SK-N-SH (cell line): ENCODE data around the gene MAB21L1. TPM values are rescaled to one million over a fixed set of nuclear protein-coding genes. Genes with fewer than 3 reads are reported as not detected.

ENCODE experiments used
- CTCF ChIA-PET: fragments of 300-600, 350-600 bp; formaldehyde crosslinking; extraction: SDS; loops from one replicate; lab custom pipeline; 2021; lab: Yijun Ruan, JAX
- POLR2A ChIA-PET: fragments of 350-600 bp; sonication (Branson Sonifier 250); formaldehyde crosslinking; extraction: SDS; loops from one replicate; lab custom pipeline; 2020; ENCODE audit warnings: antibody characterized with exemption, inconsistent platforms; lab: Yijun Ruan, JAX
- DNase-seq: peaks from one replicate; pipeline ENCODE4 v3.0.0; 2012
- H2AFZ ChIP-seq: fragments of 200-600 bp; sonication (generic); 2 replicates; pipeline ENCODE4 v1.8.1; 2016; ENCODE audit warnings: antibody characterized with exemption, mild to moderate bottlenecking, low read depth
- H3F3A ChIP-seq: fragments of 200-600 bp; sonication (generic); replicated peaks from 2 replicates; pipeline ENCODE3; 2016; ENCODE audit warnings: antibody characterized with exemption, mild to moderate bottlenecking; ENCODE audit not compliant: insufficient read depth
- H3K27ac ChIP-seq, 2 experiments: fragments of 200-500 bp in 1 of 2; fragments of 200-600 bp in 1 of 2; sonication (Bioruptor generic) in 1 of 2; sonication (generic), shearing (Covaris generic) in 1 of 2; 2 replicates each; pipeline versions ENCODE4 v1.5.1 to v1.6.1; 2014 to 2016; ENCODE audit warnings: low read depth in 2 of 2, inconsistent platforms in 1 of 2, low read length in 1 of 2, mild to moderate bottlenecking in 1 of 2, mixed read lengths in 1 of 2
- H3K27me3 ChIP-seq: fragments of 200-600 bp; sonication (generic), shearing (Covaris generic); 2 replicates; pipeline ENCODE4 v1.6.1; 2016; ENCODE audit warnings: mixed run types; ENCODE audit not compliant: insufficient read depth
- H3K36me3 ChIP-seq, 2 experiments: fragments of 200-500 bp in 1 of 2; fragments of 200-600 bp in 1 of 2; sonication (Bioruptor generic) in 1 of 2; sonication (generic) in 1 of 2; replicated peaks in 1 of 2; 2 replicates each; pipeline versions ENCODE3 to v1.5.1; 2014 to 2016; ENCODE audit warnings: low read length in 1 of 2, mild to moderate bottlenecking in 1 of 2; ENCODE audit not compliant: insufficient read depth in 2 of 2, control insufficient read depth in 1 of 2
- H3K4me1 ChIP-seq, 2 experiments: fragments of 200-500 bp in 1 of 2; fragments of 200-600 bp in 1 of 2; sonication (Bioruptor generic) in 1 of 2; sonication (generic), shearing (Covaris generic) in 1 of 2; 2 replicates each; pipeline versions ENCODE4 v1.5.1 to v1.6.1; 2014 to 2016; ENCODE audit warnings: low read depth in 1 of 2, low read length in 1 of 2, mixed run types in 1 of 2; ENCODE audit not compliant: insufficient read depth in 2 of 2, control insufficient read depth in 1 of 2
- H3K4me2 ChIP-seq: fragments of 200-600 bp; sonication (generic), shearing (Covaris generic); 2 replicates; pipeline ENCODE4 v1.6.1; 2017; ENCODE audit warnings: mixed run types
- H3K4me3 ChIP-seq, 2 experiments: fragments of 200-500 bp in 1 of 2; fragments of 200-600 bp in 1 of 2; sonication (Bioruptor generic) in 1 of 2; sonication (generic), shearing (Covaris generic) in 1 of 2; 2 replicates each; pipeline versions ENCODE4 v1.5.1 to v1.8.1; 2014 to 2016; ENCODE audit warnings: low read depth in 2 of 2, inconsistent platforms in 1 of 2, low read length in 1 of 2, mild to moderate bottlenecking in 1 of 2, mixed read lengths in 1 of 2, moderate library complexity in 1 of 2
- H3K79me2 ChIP-seq: fragments of 200-600 bp; sonication (generic); 2 replicates; pipeline ENCODE4 v1.8.1; 2017; ENCODE audit warnings: mild to moderate bottlenecking; ENCODE audit not compliant: insufficient read depth
- H3K9ac ChIP-seq: fragments of 200-600 bp; sonication (generic); 2 replicates; pipeline ENCODE4 v1.6.1; 2017; ENCODE audit warnings: mixed run types
- H3K9me2 ChIP-seq: fragments of 200-600 bp; sonication (generic); 2 replicates; pipeline ENCODE4 v1.6.1; 2017; ENCODE audit warnings: mixed run types
- H3K9me3 ChIP-seq: fragments of 200-600 bp; sonication (generic); 2 replicates; pipeline ENCODE4 v1.6.1; 2017; ENCODE audit warnings: mixed run types, mild to moderate bottlenecking, moderate library complexity
- H4K20me1 ChIP-seq: fragments of 200-600 bp; sonication (generic); 2 replicates; pipeline ENCODE4 v1.6.1; 2017; ENCODE audit warnings: mild to moderate bottlenecking, mixed run types; ENCODE audit not compliant: insufficient read depth
- CHD2 ChIP-seq: fragments of 150-350 bp; IDR thresholded peaks from 2 replicates; pipeline ENCODE4 v1.6.1; 2018; ENCODE audit warnings: low read length; ENCODE audit not compliant: partially characterized antibody
- ELF1 ChIP-seq: IDR thresholded peaks from 2 replicates; pipeline ENCODE4 v1.4.0; 2012
- EP300 ChIP-seq, 2 experiments: IDR thresholded peaks; 2 replicates each; pipeline versions ENCODE4 v1.4.0 to v1.6.1; 2012; ENCODE audit warnings: borderline replicate concordance in 1 of 2, low read depth in 1 of 2, low read length in 1 of 2
- EZH2phosphoT487 ChIP-seq: fragments of 200-600 bp; sonication (generic); IDR thresholded peaks from 2 replicates; pipeline ENCODE4 v1.6.1; 2017; ENCODE audit warnings: low read depth, mixed run types, mild to moderate bottlenecking, antibody characterized with exemption, moderate library complexity, borderline replicate concordance
- FOXM1 ChIP-seq: IDR thresholded peaks from 2 replicates; pipeline ENCODE4 v1.4.0; 2012; ENCODE audit warnings: low read depth, mild to moderate bottlenecking
- GABPA ChIP-seq: IDR thresholded peaks from 2 replicates; pipeline ENCODE4 v1.4.0; 2012; ENCODE audit warnings: low read depth, mild to moderate bottlenecking
- GATA2 ChIP-seq: sonication (generic); formaldehyde crosslinking; IDR thresholded peaks from 2 replicates; pipeline ENCODE4 v1.5.0; 2020; ENCODE audit warnings: mild to moderate bottlenecking, missing genetic modification reagents
- JUND ChIP-seq: IDR thresholded peaks from 2 replicates; pipeline ENCODE4 v1.4.0; 2012
- MEF2A ChIP-seq: IDR thresholded peaks from 2 replicates; pipeline ENCODE4 v1.4.0; 2012; ENCODE audit warnings: low read depth, borderline replicate concordance
- NFIC ChIP-seq: IDR thresholded peaks from 2 replicates; pipeline ENCODE4 v1.4.0; 2012; ENCODE audit warnings: borderline replicate concordance
- NRF1 ChIP-seq: IDR thresholded peaks from 2 replicates; pipeline ENCODE4 v1.6.1; 2012; ENCODE audit warnings: low read depth, mild to moderate bottlenecking, low read length
- POLR2AphosphoS5 ChIP-seq: IDR thresholded peaks from 2 replicates; pipeline ENCODE4 v1.6.1; 2012; ENCODE audit warnings: low read depth, low read length
- RAD21 ChIP-seq: IDR thresholded peaks from 2 replicates; pipeline ENCODE4 v1.6.1; 2012; ENCODE audit warnings: mild to moderate bottlenecking, low read length
- RFX5 ChIP-seq: IDR thresholded peaks from 2 replicates; pipeline ENCODE4 v1.6.1; 2012; ENCODE audit warnings: mild to moderate bottlenecking, improper control_type of control experiment, low read length
- SIN3A ChIP-seq: IDR thresholded peaks from 2 replicates; pipeline ENCODE4 v1.6.1; 2012; ENCODE audit warnings: low read depth, mild to moderate bottlenecking, low read length, moderate library complexity, borderline replicate concordance
- SMC3 ChIP-seq: IDR thresholded peaks from 2 replicates; pipeline ENCODE4 v1.6.1; 2012; ENCODE audit warnings: low read depth, low read length, improper control_type of control experiment
- TAF1 ChIP-seq: IDR thresholded peaks from 2 replicates; pipeline ENCODE4 v1.6.1; 2012; ENCODE audit warnings: low read depth, mild to moderate bottlenecking, low read length, moderate library complexity, borderline replicate concordance
- TCF12 ChIP-seq: IDR thresholded peaks from 2 replicates; pipeline ENCODE4 v1.4.0; 2012
- TEAD4 ChIP-seq: IDR thresholded peaks from 2 replicates; pipeline ENCODE4 v1.4.0; 2012; ENCODE audit warnings: mild to moderate bottlenecking, borderline replicate concordance; ENCODE audit not compliant: insufficient read depth
- USF1 ChIP-seq: IDR thresholded peaks from 2 replicates; pipeline ENCODE4 v1.4.0; 2012; ENCODE audit warnings: low read depth, borderline replicate concordance
- YY1 ChIP-seq: IDR thresholded peaks from 2 replicates; pipeline ENCODE4 v1.4.0; 2012; ENCODE audit warnings: low read depth, mild to moderate bottlenecking
- WGBS: methylation state at CpG from one replicate; pipeline ENCODE4 v1.1.6; 2017; ENCODE audit warnings: low lambda C conversion rate; 5-methylcytosine and 5-hydroxymethylcytosine counted together
- polyA plus RNA-seq, 3 experiments: library from polyadenylated mRNA; depleted of rRNA; stranded (reverse); fragments of >200 nt; gene quantifications; 2 replicates each; pipeline ENCODE4 v1.2.3, GENCODE V29; 2012
- TF ChIP-seq, protein P1 (sequence below): IDR thresholded peaks from 2 replicates; pipeline ENCODE4 v1.6.1; 2012; ENCODE audit warnings: mild to moderate bottlenecking, low read depth, low read length, moderate library complexity

Gene MAB21L1
- polyA plus RNA-seq, 1 of the 3 experiments (the other 2 are of a cell fraction), result 42.3 TPM

DNA sequence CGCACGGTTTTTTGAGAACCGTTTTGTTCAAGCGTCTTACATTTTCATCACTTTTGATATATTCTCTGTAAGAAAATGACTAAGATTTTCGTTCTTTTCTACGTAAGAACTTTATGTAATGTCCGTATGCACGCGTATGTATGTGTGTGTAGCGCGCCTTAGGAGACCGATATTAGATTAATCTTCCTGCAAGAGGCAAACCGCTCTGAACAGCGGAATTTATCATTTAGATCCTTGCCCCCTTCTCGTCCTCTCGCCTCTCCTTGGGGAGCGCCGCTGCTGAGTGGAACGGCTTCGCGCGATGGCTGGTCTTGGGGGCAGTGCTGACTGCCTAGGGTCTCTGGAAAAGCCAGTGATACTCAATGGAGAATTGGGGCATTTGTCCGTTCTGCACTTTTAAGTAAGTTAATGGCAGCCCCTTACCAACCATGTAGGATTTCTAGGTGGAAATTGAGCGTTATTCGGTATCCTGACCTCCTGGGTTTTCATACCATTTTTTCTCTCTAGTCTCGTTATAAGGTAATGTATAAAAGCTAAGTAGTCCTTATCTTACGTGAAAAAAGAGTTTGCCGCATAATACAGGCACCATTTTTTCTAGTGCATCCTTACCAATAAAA is 4.7 kb downstream of the MAB21L1 start:
- Histone ChIP-seq H3K27ac (peak overlapping the region; percentile 93 to 99), H4K20me1 (no peaks in the 10 kb centered on the region; the same call in 1 of the 2 replicates), H3K9me2 (no peaks in the 10 kb centered on the region), H3K4me3 (peak overlapping the region; percentile 64 to 82), H3F3A (peaks cover 52% of the 10 kb centered on the region), H3K79me2 (peaks cover 83% of the 10 kb centered on the region), H3K36me3 (peaks cover 25 to 28% of the 10 kb centered on the region in 2 experiments), H3K4me2 (peak overlapping the region; percentile 82), H3K9ac (peak overlapping the region; percentile 89), H3K9me3 (no peaks in the 10 kb centered on the region; the same call in 1 of the 2 replicates), H2AFZ (no peak overlapping the region), H3K4me1 (peaks cover 3 to 9% of the 10 kb centered on the region in 2 experiments), H3K27me3 (no peaks in the 10 kb centered on the region)
- no peak for DNase-seq
- POLR2A ChIA-PET, result interaction anchor here (0.8 to 1.6 kb wide), 4 partner anchors 11 to 482 kb away, joined by 3 to 8 read pairs (median 4); no protein-coding TSS in a partner anchor
- WGBS, result 8% methylated on average over 28 of the region's 28 CpGs
- TF ChIP-seq TCF12, result no peak
- TF ChIP-seq NFIC, result no peak
- TF ChIP-seq GATA2 (CRISPR knock-in tag), result 0 out of 2 replicates have a peak, but pooled peaks have one; percentile 7
- no peak for TF ChIP-seq ELF1
- no peak for TF ChIP-seq RAD21
- no peak for TF ChIP-seq YY1
- peak; percentile 1 for TF ChIP-seq CHD2
- TF ChIP-seq NRF1, result no peak
- TF ChIP-seq JUND, result no peak; the same call in 1 of the 2 replicates
- no peak for TF ChIP-seq TEAD4
- peak; percentile 23; the same call in 1 of the 2 replicates for TF ChIP-seq TAF1
- TF ChIP-seq MEF2A, result no peak
- no peak for TF ChIP-seq GABPA
- no peak for TF ChIP-seq EP300 (IDR thresholded peaks at IDR 0.05; ENCODE audit: borderline replicate concordance in 1 of 2, low read depth in 1 of 2, low read length in 1 of 2)
- TF ChIP-seq EZH2phosphoT487, result 0 out of 2 replicates have a peak, but pooled peaks have one; percentile 17
- TF ChIP-seq RFX5, result no peak
- no peak for TF ChIP-seq FOXM1
- TF ChIP-seq SIN3A, result no peak
- TF ChIP-seq, protein P1, sequence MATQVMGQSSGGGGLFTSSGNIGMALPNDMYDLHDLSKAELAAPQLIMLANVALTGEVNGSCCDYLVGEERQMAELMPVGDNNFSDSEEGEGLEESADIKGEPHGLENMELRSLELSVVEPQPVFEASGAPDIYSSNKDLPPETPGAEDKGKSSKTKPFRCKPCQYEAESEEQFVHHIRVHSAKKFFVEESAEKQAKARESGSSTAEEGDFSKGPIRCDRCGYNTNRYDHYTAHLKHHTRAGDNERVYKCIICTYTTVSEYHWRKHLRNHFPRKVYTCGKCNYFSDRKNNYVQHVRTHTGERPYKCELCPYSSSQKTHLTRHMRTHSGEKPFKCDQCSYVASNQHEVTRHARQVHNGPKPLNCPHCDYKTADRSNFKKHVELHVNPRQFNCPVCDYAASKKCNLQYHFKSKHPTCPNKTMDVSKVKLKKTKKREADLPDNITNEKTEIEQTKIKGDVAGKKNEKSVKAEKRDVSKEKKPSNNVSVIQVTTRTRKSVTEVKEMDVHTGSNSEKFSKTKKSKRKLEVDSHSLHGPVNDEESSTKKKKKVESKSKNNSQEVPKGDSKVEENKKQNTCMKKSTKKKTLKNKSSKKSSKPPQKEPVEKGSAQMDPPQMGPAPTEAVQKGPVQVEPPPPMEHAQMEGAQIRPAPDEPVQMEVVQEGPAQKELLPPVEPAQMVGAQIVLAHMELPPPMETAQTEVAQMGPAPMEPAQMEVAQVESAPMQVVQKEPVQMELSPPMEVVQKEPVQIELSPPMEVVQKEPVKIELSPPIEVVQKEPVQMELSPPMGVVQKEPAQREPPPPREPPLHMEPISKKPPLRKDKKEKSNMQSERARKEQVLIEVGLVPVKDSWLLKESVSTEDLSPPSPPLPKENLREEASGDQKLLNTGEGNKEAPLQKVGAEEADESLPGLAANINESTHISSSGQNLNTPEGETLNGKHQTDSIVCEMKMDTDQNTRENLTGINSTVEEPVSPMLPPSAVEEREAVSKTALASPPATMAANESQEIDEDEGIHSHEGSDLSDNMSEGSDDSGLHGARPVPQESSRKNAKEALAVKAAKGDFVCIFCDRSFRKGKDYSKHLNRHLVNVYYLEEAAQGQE, result no peak
- no peak for TF ChIP-seq SMC3
- TF ChIP-seq USF1, result no peak
- no peak; the same call in 1 of the 2 replicates for TF ChIP-seq POLR2AphosphoS5
- CTCF ChIA-PET, result interaction anchor here (1.0 to 2.8 kb wide), 3 partner anchors 10 to 318 kb away, joined by 3 to 9 read pairs (median 3); no protein-coding TSS in a partner anchor
